ENCODE results near the gene TDRD1. TPM values are rescaled to one million over a fixed set of nuclear protein-coding genes. Genes with fewer than 3 reads are reported as not detected.

Gene TDRD1
- total and polyA plus RNA-seq, 2 donors (not counting 1 experiment from before 2014, with no cell fraction given) = 0.10 to 0.22 TPM

- intact Hi-C loops (cut with micrococcal nuclease) = no loop called here
- no peak overlapping the region for H3K9ac ChIP-seq (ENCODE audit: low read length)
- WGBS (ENCODE audit: insufficient coverage) = 90% methylated on average over 6 of the region's 12 CpGs
- Mint-ChIP-seq H3K4me1 (peaks cover 3% of the 10 kb centered on the region), H3K4me3 (no peak overlapping the region), H3K27ac (no peak overlapping the region), H3K9me3 (ENCODE audit: insufficient read depth) (no peaks in the 10 kb centered on the region), H3K27me3 (peaks cover 8% of the 10 kb centered on the region)
- no peaks in the 10 kb centered on the region for H3K36me3 ChIP-seq (replicated peaks in 1 of 2; ENCODE audit: control extremely low read depth in 1 of 2, control insufficient read depth in 1 of 2, extremely low read depth in 1 of 2, insufficient read depth in 2 of 2, low read length in 1 of 2)
- H2AFZ ChIP-seq (ENCODE audit: insufficient read depth, low read depth, low read length, poor library complexity, severe bottlenecking) = no peak overlapping the region
- ATAC-seq (ENCODE audit: low read depth) (no peak), DNase-seq (no peak)
- peaks cover 0 to 6% of the 10 kb centered on the region in 2 donors for H3K4me1 ChIP-seq (ENCODE audit: control insufficient read depth in 2 of 2, insufficient read depth in 2 of 2, low read length in 2 of 2)
- no peak overlapping the region for H3K4me3 ChIP-seq (ENCODE audit: control extremely low read depth in 1 of 5, extremely low read depth in 1 of 5, insufficient read depth in 1 of 5, low read depth in 2 of 5, low read length in 4 of 5)
- H3K27me3 ChIP-seq (replicated peaks in 1 of 4; ENCODE audit: control extremely low read depth in 1 of 4, control insufficient read depth in 3 of 4, insufficient read depth in 4 of 4, low read length in 3 of 4) = no peaks in the 10 kb centered on the region
- TF ChIP-seq CTCF (IDR thresholded peaks at IDR 0.05) = no peak
- TF ChIP-seq EZH2 (IDR thresholded peaks at IDR 0.05; ENCODE audit: borderline replicate concordance, insufficient read depth, low read depth, low read length, poor library complexity, severe bottlenecking) = no peak
- no peak overlapping the region for H3K27ac ChIP-seq (ENCODE audit: low read length in 2 of 2)
- no peaks in the 10 kb centered on the region for H4K20me1 ChIP-seq (ENCODE audit: control insufficient read depth, insufficient read depth, low read length, poor library complexity, severe bottlenecking)
- no peaks in the 10 kb centered on the region for H3K9me3 ChIP-seq (ENCODE audit: control extremely low read depth in 1 of 3, control insufficient read depth in 2 of 3, insufficient read depth in 1 of 3, low read length in 2 of 3)
- CTCF ChIA-PET = no interaction called here
- POLR2A ChIA-PET = no interaction called here
- H3K4me2 ChIP-seq (replicated peaks; ENCODE audit: low read depth, low read length, poor library complexity, severe bottlenecking) = no peak overlapping the region
- no peaks in the 10 kb centered on the region for H3K79me2 ChIP-seq (ENCODE audit: control insufficient read depth, insufficient read depth, low read length)
Observed at GRCh38 chr10:114256008-114256765, 77.0 kb downstream of the TDRD1 start.

- Histone ChIP-seq H3K9me3 (ENCODE audit: control extremely low read depth in 1 of 3, control insufficient read depth in 2 of 3, insufficient read depth in 1 of 3, low read length in 2 of 3) (no peaks in the 10 kb centered on the region), H3K27ac (ENCODE audit: low read length in 2 of 2) (no peak overlapping the region), H3K9ac (ENCODE audit: low read length) (no peak overlapping the region), H3K79me2 (ENCODE audit: control insufficient read depth, insufficient read depth, low read length) (no peaks in the 10 kb centered on the region), H3K4me1 (ENCODE audit: control insufficient read depth in 2 of 2, insufficient read depth in 2 of 2, low read length in 2 of 2) (peaks cover 0 to 6% of the 10 kb centered on the region in 2 donors), H3K27me3 (replicated peaks in 1 of 4; ENCODE audit: control extremely low read depth in 1 of 4, control insufficient read depth in 3 of 4, insufficient read depth in 4 of 4, low read length in 3 of 4) (no peaks in the 10 kb centered on the region), H3K36me3 (replicated peaks in 1 of 2; ENCODE audit: control extremely low read depth in 1 of 2, control insufficient read depth in 1 of 2, extremely low read depth in 1 of 2, insufficient read depth in 2 of 2, low read length in 1 of 2) (no peaks in the 10 kb centered on the region), H3K4me3 (ENCODE audit: control extremely low read depth in 1 of 5, extremely low read depth in 1 of 5, insufficient read depth in 1 of 5, low read depth in 2 of 5, low read length in 4 of 5) (no peak overlapping the region), H3K4me2 (replicated peaks; ENCODE audit: low read depth, low read length, poor library complexity, severe bottlenecking) (no peak overlapping the region), H2AFZ (ENCODE audit: insufficient read depth, low read depth, low read length, poor library complexity, severe bottlenecking) (no peak overlapping the region), H4K20me1 (ENCODE audit: control insufficient read depth, insufficient read depth, low read length, poor library complexity, severe bottlenecking) (no peaks in the 10 kb centered on the region)
- Mint-ChIP-seq H3K27ac (no peak overlapping the region), H3K27me3 (peaks cover 8% of the 10 kb centered on the region), H3K4me1 (peaks cover 3% of the 10 kb centered on the region), H3K4me3 (no peak overlapping the region), H3K9me3 (ENCODE audit: insufficient read depth) (no peaks in the 10 kb centered on the region)
- DNase-seq (no peak), ATAC-seq (ENCODE audit: low read depth) (no peak)
- TF ChIP-seq EZH2 (IDR thresholded peaks at IDR 0.05; ENCODE audit: borderline replicate concordance, insufficient read depth, low read depth, low read length, poor library complexity, severe bottlenecking) = no peak
- TF ChIP-seq CTCF (IDR thresholded peaks at IDR 0.05) = no peak
- POLR2A ChIA-PET = no interaction called here
- WGBS (ENCODE audit: insufficient coverage) = 100% methylated on average over 3 of the region's 3 CpGs
- CTCF ChIA-PET = no interaction called here
- intact Hi-C loops (cut with micrococcal nuclease) = no loop called here
Observed at GRCh38 chr10:114256822-114257221, 77.7 kb downstream of the TDRD1 start.

Data from B cell (primary cell).